Right ventricle myocardium superior (tissue), 1 donor: ENCODE results near the gene TMEM30B. TPM values are rescaled to one million over a fixed set of nuclear protein-coding genes. Genes with fewer than 3 reads are reported as not detected.
"Not testable (repeated sequence)": the region's sequence is repeated elsewhere in the genome, so short reads cannot be mapped to it uniquely, and the experiment has no call there.

Experiments
- ATAC-seq: fragments of 200-7000 bp; cut with Tn5 transposase; one replicate; pipeline ENCODE4 v1.9.1; 2020; ENCODE audit warnings: mild to moderate bottlenecking; ENCODE audit not compliant: poor library complexity
- DNase-seq: peaks from one replicate; pipeline ENCODE4 v3.0.0-alpha.2; 2020
- intact Hi-C: fragments of 100-400 bp; cut with DNase I; formaldehyde crosslinking; loops from one replicate; pipeline ENCODE4 v1.11.2; 2022
- total RNA-seq: library from RNA; stranded (reverse); fragmentation: NEBNext Ultra II Directional; extraction: Animal tissue kit (Norgen Biotek cat#: 25700); gene quantifications from one replicate; pipeline ENCODE4 v1.2.1, GENCODE V29; 2021
- donor health status: DM: no; HTN: yes; CAD: no; lungs with severe emphysema.

TMEM30B gene
- total RNA-seq, 1 donor from 2014 or later = 0.27 TPM

DNA sequence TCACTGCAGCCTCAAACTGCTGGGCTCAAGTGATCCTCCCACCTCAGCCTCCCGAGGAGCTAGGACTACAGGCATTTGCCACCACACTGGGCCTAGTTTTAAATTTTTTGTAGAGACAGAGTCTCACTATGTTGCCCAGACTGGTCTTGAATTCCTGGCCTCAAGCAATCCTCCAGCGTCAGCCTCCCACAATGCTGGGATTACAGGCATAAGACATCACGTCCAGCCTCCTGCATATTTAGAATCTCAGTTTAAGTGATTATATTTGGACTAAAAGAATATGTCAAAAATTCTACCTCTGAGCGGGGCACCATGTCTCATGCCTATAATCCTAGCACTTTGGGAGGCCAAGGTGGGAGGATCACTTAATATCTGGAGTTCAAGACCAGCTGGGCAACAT is 27.6 kb upstream of the TMEM30B start:
- DNase-seq, intact Hi-C loops, ATAC-seq: not testable (repeated sequence)

GRCh38 chr14:61308198-61308597 is 27.1 kb upstream of the TMEM30B start:
- intact Hi-C loops = no loop called here
- DNase-seq = no peak
- no peak for ATAC-seq

DNA sequence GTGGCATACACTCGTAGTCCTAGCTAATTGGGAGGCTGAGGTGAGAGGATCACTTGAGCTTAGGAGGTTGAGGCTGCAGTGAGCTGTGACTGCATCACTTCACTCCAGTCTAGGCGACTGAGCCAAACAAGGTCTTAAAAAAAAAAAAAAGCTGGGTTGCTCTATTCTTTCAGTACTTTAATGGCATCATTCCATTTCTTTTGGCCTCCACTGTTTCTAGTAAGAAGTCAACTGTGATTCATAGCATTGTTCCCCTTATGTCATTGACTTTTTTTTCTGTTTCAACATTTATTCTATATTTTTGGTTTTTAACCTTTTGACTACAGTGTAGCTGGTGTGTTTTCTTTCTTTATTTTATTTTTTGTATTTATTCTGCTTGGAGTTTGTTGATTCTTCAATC is 23.6 kb upstream of the TMEM30B start:
- ATAC-seq (no peak), DNase-seq (no peak)
- intact Hi-C loops = no loop called here

GRCh38 chr14:61300754-61301153 is 19.6 kb upstream of the TMEM30B start:
- intact Hi-C loops = no loop called here
- ATAC-seq = no peak
- no peak for DNase-seq

DNA sequence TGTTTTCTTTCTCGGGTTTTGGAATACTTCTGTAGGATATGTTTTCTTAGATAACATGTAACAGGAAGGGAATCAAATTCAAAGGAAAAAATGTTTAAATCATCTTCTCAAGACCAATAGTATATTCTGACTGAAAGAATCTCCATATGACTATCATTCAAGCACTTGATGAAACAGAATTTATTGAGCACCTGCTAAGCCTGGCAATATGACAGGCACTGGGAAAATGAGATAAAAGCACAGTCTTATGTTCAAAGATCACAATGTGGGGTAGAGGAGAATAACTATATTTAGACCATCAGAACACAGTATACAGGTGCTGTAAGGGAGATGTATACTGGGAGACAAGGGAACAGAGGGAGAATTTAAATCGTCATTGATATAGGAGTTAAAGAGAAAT is 19.1 kb upstream of the TMEM30B start:
- intact Hi-C loops = no loop called here
- DNase-seq = no peak

GRCh38 chr14:61298824-61299223 is 17.7 kb upstream of the TMEM30B start:
- intact Hi-C loops = loop anchor here (10.0 kb wide), 2 partner anchors 536 to 826 kb away; no protein-coding TSS in a partner anchor
- DNase-seq (no peak), ATAC-seq (no peak)

More for the DNA sequence above, 19.1 kb upstream of the TMEM30B start:
- no peak for ATAC-seq

DNA sequence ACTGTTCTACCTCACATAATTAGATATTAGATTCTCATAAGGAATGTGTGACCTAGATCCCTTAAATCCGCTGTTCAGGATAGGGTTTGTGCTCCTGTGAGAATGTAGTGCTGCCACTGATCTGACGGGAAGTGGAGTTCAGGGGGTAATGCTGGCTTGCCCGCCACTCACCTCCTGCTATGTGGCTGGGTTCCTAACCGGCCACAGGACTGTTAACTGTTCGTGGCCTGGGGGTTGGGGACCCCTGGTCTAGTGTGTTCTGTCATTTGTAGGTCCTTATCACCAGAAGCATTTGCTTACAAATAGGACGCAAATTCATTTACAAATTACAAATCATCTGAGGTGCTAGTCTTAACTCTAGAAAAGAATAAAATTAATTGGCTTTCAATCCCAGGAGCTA is 16.4 kb upstream of the TMEM30B start:
- no peak for DNase-seq
- intact Hi-C loops = loop anchor here (10.0 kb wide), 2 partner anchors 537 to 827 kb away; no protein-coding TSS in a partner anchor

GRCh38 chr14:61296719-61297502 is 15.8 kb upstream of the TMEM30B start:
- ATAC-seq (peak; percentile 56), DNase-seq (no peak)
- intact Hi-C loops = loop anchor here (10.0 kb wide), 2 partner anchors 538 to 828 kb away; no protein-coding TSS in a partner anchor

More for the DNA sequence above, 16.4 kb upstream of the TMEM30B start:
- ATAC-seq = no peak

DNA sequence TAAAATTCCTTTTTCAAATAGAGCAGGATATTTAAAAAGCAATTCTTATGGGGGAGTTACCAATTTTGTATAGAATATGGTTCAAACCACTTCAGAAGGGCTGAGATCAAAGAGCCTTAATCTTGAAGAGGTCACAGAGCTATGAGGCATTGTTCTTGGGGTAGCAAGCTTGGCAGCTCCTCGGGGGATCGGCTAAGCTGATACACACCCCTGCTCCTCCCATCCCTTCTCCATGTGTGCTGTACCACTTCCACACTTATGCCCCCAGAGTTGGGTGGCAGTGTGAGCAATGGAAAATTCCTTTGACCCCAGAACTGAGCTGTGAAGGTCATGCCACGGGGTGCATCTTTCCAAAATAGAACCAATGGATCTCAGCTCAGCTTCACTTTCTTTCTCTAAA is 15.0 kb upstream of the TMEM30B start:
- intact Hi-C loops = loop anchor here (10.0 kb wide), 2 partner anchors 539 to 829 kb away; no protein-coding TSS in a partner anchor
- no peak for DNase-seq
- no peak for ATAC-seq

- ATAC-seq (no peak), DNase-seq (no peak)
- intact Hi-C loops = loop anchor here (10.0 kb wide), 2 partner anchors 544 to 834 kb away; no protein-coding TSS in a partner anchor
Observed at GRCh38 chr14:61290701-61291100, 9.6 kb upstream of the TMEM30B start.

DNA sequence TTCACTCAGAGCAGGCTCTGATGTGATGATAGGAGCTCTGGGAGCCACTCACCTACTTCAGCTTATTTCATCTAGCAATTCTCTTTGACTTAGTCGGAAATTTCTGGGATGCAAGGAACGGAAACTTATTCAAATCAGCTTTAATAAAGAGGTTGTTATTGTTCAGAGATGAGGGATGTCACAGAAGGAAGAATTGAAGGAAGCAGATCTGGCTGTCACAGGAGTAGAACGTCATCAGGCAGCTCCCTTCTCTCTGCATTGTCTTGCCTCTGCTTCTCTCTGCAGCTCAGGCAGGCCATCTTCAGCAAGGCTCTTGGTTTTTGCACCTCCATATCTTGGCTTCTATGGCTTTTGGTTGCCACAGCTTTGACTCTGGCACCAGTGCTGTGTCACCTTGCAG is 7.6 kb upstream of the TMEM30B start:
- DNase-seq = no peak
- intact Hi-C loops = no loop called here
- no peak for ATAC-seq

DNA sequence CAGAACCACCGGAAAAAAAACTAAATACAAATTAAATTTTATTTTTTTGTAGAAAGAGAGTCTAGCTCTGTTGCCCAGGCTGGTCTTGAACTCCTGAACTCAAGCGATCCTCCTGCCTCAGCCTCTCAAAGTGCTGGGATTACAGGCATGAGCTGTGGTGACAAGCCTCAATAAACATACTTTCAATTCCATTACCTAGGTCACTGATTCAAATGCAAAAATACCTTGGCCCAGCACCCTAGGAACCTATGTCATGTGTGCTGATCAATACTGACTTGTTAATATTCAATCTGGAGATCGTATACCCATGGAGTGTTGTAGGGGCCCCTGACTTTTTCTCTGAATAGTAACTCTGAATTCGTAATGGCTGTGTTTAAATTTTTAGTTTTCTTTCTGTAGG is 7.1 kb upstream of the TMEM30B start:
- intact Hi-C loops = no loop called here

DNA sequence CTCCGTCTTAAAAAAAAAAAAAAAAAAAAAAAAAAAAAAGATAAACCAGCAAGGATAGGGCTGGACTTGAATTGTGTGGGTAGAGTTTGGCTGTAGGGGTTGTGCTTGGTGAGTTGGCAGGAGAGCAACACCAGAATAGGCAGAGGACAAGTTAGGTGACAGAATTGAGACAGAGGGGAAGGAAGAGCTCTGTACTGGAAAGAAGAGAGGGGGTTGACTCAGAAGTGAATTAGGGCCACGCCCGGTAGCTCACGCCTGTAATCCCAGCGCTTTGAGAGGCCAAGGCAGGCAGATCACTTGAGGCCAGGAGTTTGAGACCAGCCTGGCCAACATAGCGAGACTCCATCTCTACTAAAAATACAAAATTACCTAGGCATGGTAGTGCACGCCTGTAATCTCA is 6.1 kb upstream of the TMEM30B start:
- intact Hi-C loops = no loop called here
- ATAC-seq (no peak), DNase-seq (no peak)

More for the DNA sequence above, 7.1 kb upstream of the TMEM30B start:
- no peak for DNase-seq
- no peak for ATAC-seq

GRCh38 chr14:61285364-61285763 is 4.2 kb upstream of the TMEM30B start:
- intact Hi-C loops = no loop called here
- no peak for DNase-seq
- ATAC-seq = no peak

DNA sequence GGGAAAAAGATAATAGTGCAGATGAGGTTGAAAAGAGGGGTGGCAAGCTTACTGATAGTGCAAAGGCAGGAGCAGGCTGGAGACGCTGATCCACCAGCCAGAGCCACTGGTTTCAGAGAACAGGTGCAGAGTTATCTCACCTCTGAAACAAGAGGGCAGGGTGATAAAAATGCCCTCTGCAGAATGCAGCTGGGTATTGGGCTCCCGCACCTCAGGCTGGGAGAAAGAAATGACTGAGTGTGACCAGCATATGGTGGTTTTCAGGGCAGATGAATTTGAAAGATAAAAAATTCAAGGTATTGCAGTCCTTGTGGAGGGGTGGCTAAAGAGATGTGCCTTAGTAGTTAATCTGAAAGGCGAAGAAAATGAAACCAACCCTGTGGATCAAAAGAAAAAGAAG is 2.9 kb upstream of the TMEM30B start:
- DNase-seq = no peak
- ATAC-seq = no peak
- intact Hi-C loops = no loop called here

- no peak for ATAC-seq
- intact Hi-C loops = no loop called here
- no peak for DNase-seq
Observed at GRCh38 chr14:61282746-61283145, 1.6 kb upstream of the TMEM30B start.

DNA sequence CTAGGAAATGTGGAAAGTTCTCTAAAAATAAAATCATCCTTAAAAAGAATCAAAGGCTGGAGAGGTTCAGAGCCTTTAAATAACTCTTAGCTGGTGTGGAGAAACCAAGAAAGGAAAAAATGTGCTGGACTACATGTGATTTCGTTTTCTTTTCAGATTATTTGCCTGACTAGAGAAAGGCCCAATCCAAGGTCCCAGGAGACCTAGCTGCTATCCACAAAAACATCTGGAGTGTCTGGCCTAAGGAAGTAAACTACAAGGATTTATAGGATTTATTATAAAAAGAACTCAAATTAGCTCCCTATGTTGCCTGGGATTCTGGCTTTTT is 774 bp upstream of the TMEM30B start:
- no peak for ATAC-seq
- intact Hi-C loops = no loop called here
- no peak for DNase-seq

- DNase-seq (peak; percentile 76), ATAC-seq (peak; percentile 88)
- intact Hi-C loops = no loop called here
Observed at GRCh38 chr14:61280526-61281185, 482 bp downstream of the TMEM30B start.

GRCh38 chr14:61280092-61280525 is 1.0 kb downstream of the TMEM30B start:
- DNase-seq (peak; percentile 43), ATAC-seq (peak; percentile 14)
- intact Hi-C loops = no loop called here

GRCh38 chr14:61279082-61279481 is 2.1 kb downstream of the TMEM30B start:
- intact Hi-C loops = no loop called here
- no peak for DNase-seq
- ATAC-seq = no peak
